C4-2B (cell line): ENCODE data around the gene ZBTB43.

Experiments
- CTCF ChIP-seq: fragments of 450-650 bp; conservative IDR thresholded peaks from 2 replicates; pipeline ENCODE4 v1.5.1; 2017; ENCODE audit warnings: mild to moderate bottlenecking
- ZFX ChIP-seq: fragments of 450-650 bp; IDR thresholded peaks from 2 replicates; pipeline ENCODE4 v1.6.1; 2017

GRCh38 chr9:126885131-126885641, 80.3 kb downstream of the ZBTB43 start:
- no peak for TF ChIP-seq CTCF
- no peak for TF ChIP-seq ZFX
